HepG2 (cell line): ENCODE data around the gene STRN3. TPM values are rescaled to one million over a fixed set of nuclear protein-coding genes. Genes with fewer than 3 reads are reported as not detected.

Experiments
- ESRRA ChIP-seq: sonication (generic); formaldehyde crosslinking; IDR thresholded peaks from 2 replicates; pipeline ENCODE4 v1.5.1; 2020; ENCODE audit warnings: mild to moderate bottlenecking, low read depth, missing genetic modification reagents
- FUBP1 ChIP-seq: sonication (generic); formaldehyde crosslinking; IDR thresholded peaks from 2 replicates; pipeline ENCODE4 v1.5.1; 2020; ENCODE audit warnings: missing genetic modification reagents, mild to moderate bottlenecking, borderline replicate concordance
- GABPB1 ChIP-seq: IDR thresholded peaks from 2 replicates; pipeline ENCODE4 v1.6.1; 2016; ENCODE audit warnings: mild to moderate bottlenecking, missing genetic modification reagents, moderate library complexity, missing compliant biosample characterization
- HBP1 ChIP-seq: IDR thresholded peaks from 2 replicates; pipeline ENCODE4 v1.6.1; 2016; ENCODE audit warnings: low read depth, control low read depth
- HMGXB3 ChIP-seq: sonication (generic); formaldehyde crosslinking; IDR thresholded peaks from 2 replicates; pipeline ENCODE4 v1.4.0; 2020; ENCODE audit warnings: missing genetic modification reagents, borderline replicate concordance
- NFKBIZ ChIP-seq: IDR thresholded peaks from 2 replicates; pipeline ENCODE4 v1.6.1; 2018; ENCODE audit warnings: missing genetic modification reagents, missing compliant biosample characterization
- POLR2G ChIP-seq: fragments of 200-400 bp; formaldehyde crosslinking; IDR thresholded peaks from 2 replicates; pipeline ENCODE4 v1.6.1; 2018; ENCODE audit warnings: mild to moderate bottlenecking, low read depth, low read length, moderate library complexity
- THAP9 ChIP-seq: sonication (generic); formaldehyde crosslinking; IDR thresholded peaks from 2 replicates; pipeline ENCODE4; 2020; ENCODE audit warnings: missing genetic modification reagents, mild to moderate bottlenecking, borderline replicate concordance
- ZFAT ChIP-seq: sonication (generic); formaldehyde crosslinking; conservative IDR thresholded peaks from 2 replicates; pipeline ENCODE4 v1.8.1; 2023; ENCODE audit warnings: missing genetic modification reagents, inconsistent platforms
- ZNF431 ChIP-seq: sonication (generic); formaldehyde crosslinking; IDR thresholded peaks from 2 replicates; pipeline ENCODE4 v1.9.0; 2022; ENCODE audit warnings: missing genetic modification reagents, low read depth, mild to moderate bottlenecking, borderline replicate concordance
- ZNF557 ChIP-seq: sonication (generic); formaldehyde crosslinking; IDR thresholded peaks from 2 replicates; pipeline ENCODE4 v1.4.0; 2020; ENCODE audit warnings: missing genetic modification reagents
- ZNF597 ChIP-seq: sonication (generic); formaldehyde crosslinking; IDR thresholded peaks from 2 replicates; pipeline ENCODE4 v1.5.0; 2020; ENCODE audit warnings: missing genetic modification reagents
- ZNF629 ChIP-seq: sonication (generic); formaldehyde crosslinking; conservative IDR thresholded peaks from 2 replicates; pipeline ENCODE4 v1.5.0; 2020; ENCODE audit warnings: missing genetic modification reagents
- ZSCAN21 ChIP-seq: sonication (generic); formaldehyde crosslinking; IDR thresholded peaks from 2 replicates; pipeline ENCODE4 v1.8.0; 2022; ENCODE audit warnings: mild to moderate bottlenecking, missing genetic modification reagents, moderate library complexity, borderline replicate concordance
- ZUFSP ChIP-seq: sonication (generic); formaldehyde crosslinking; IDR thresholded peaks from 2 replicates; pipeline ENCODE4 v1.9.0; 2021; ENCODE audit warnings: missing genetic modification reagents, mild to moderate bottlenecking, borderline replicate concordance
- polyA plus RNA-seq, 8 experiments: library from polyadenylated mRNA; depleted of rRNA in 3 of 8; stranded (reverse) in 7 of 8; unstranded in 1 of 8; fragments of >200 nt; fragmentation: Illumina TruSeq in 4 of 8; extraction: Trizol in 4 of 8; gene quantifications; 2 replicates each; pipeline versions ENCODE4 v1.2.1 to v1.2.3, GENCODE V29; 2011 to 2016; ENCODE audit warnings: low read depth in 4 of 8, missing spikeins in 1 of 8, mixed read lengths in 1 of 8; ENCODE audit not compliant: insufficient read depth in 1 of 8
- total RNA-seq, 5 experiments: library from RNA; depleted of rRNA; stranded (reverse); fragments of >200 nt; fragmentation: Illumina TruSeq; extraction: Trizol; gene quantifications; 2 replicates each; pipeline ENCODE4 v1.2.3, GENCODE V29; 2016; ENCODE audit warnings: low read depth in 1 of 5

The STRN3 gene
- total and polyA plus RNA-seq, 2 of the 13 experiments (the other 11 are each of a cell fraction or from before 2014, with no cell fraction given): 49.4 to 123 TPM

GRCh38 chr14:31026077-31026449 is at the start of gene STRN3 (continued):
- TF ChIP-seq ZSCAN21 (CRISPR knock-in tag) (peak; percentile 46; the same call in 1 of the 2 replicates), ZNF629 (CRISPR knock-in tag) (0 out of 2 replicates have a peak, but pooled peaks have one; percentile 4), ZNF597 (CRISPR knock-in tag) (no peak), GABPB1 (CRISPR knock-in tag) (no peak; the same call in none of the 2 replicates), NFKBIZ (CRISPR knock-in tag) (no peak), HBP1 (CRISPR knock-in tag) (peak; percentile 19; the same call in 1 of the 2 replicates), POLR2G (peak; percentile 16; the same call in 1 of the 2 replicates), ESRRA (CRISPR knock-in tag) (peak; percentile 19; the same call in 1 of the 2 replicates), ZNF557 (CRISPR knock-in tag) (no peak), FUBP1 (CRISPR knock-in tag) (no peak), ZUFSP (CRISPR knock-in tag) (no peak), ZNF431 (CRISPR knock-in tag) (no peak), ZFAT (CRISPR knock-in tag) (0 out of 2 replicates have a peak, but pooled peaks have one; percentile 77), THAP9 (CRISPR knock-in tag) (no peak), HMGXB3 (CRISPR knock-in tag) (no peak)
